Measurements from ENCODE around the gene VCP. TPM values are rescaled to one million over a fixed set of nuclear protein-coding genes. Genes with fewer than 3 reads are reported as not detected.

The VCP gene
- total RNA-seq, 1 donor from 2014 or later: 390 TPM

DNA sequence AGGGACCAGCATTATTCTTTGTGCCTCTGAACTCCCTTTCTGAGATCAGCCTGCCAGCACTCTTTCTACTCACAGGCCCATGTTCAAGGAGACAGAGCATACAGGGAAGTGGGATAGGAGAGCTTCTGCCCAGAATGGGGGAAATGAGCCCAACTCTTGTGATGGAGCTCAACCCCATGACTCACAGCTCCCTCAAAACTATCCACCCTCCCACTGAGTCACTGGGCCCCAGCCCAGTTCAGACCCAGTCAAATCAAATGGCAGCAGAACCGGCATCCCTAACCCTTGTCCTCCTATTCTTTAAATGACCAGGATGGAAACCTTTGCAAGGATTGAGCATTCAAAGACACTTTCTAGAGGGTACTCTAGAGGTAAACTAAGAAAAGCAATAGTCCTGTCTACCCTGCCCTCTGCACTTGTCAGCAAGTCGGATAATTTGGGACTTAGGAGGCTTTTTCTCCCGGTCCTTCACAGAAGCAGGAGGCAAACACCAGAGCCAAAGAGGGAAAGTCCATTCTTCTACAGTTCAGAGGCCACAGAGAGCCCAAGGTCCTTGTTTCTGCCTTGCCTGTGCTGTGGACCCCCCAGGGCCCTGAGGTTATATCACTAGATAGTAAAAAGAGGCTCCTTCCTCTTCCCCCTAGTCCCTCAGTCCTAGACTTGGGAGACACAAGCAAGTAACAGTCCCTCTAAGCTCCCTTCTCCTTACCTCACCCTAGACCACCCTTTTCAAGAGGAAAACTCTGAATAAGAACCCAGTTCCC is 40.0 kb upstream of the VCP start:
- peak overlapping the region; percentile 48 for H3K4me3 ChIP-seq (ENCODE audit: insufficient read depth, low read depth, low read length)
- H3K27me3 ChIP-seq (ENCODE audit: insufficient read depth, low read length): no peaks in the 10 kb centered on the region
- peaks cover 56% of the 10 kb centered on the region for H3K4me1 ChIP-seq (ENCODE audit: insufficient read depth, low read length)
- H3K4me2 ChIP-seq (ENCODE audit: low read length): peak overlapping the region; percentile 94
- peak overlapping the region; percentile 93 for H3K27ac Mint-ChIP-seq (ENCODE audit: unreplicated experiment)
- peaks cover 31% of the 10 kb centered on the region for H4K20me1 ChIP-seq (ENCODE audit: insufficient read depth, low read length)
- H3K9me3 Mint-ChIP-seq (ENCODE audit: unreplicated experiment): no peaks in the 10 kb centered on the region
- DNase-seq (ENCODE audit: low read depth) (peak; percentile 60), FAIRE-seq (no peak)
- H2AFZ ChIP-seq (ENCODE audit: low read depth, low read length): no peak overlapping the region
- H3K9me3 ChIP-seq (ENCODE audit: insufficient read depth, low read depth, low read length): no peaks in the 10 kb centered on the region
- peaks cover 7% of the 10 kb centered on the region for H3K36me3 ChIP-seq (ENCODE audit: insufficient read depth, low read length)
- peak overlapping the region; percentile 85 for H3K9ac ChIP-seq (ENCODE audit: low read length)
- TF ChIP-seq, protein P1, sequence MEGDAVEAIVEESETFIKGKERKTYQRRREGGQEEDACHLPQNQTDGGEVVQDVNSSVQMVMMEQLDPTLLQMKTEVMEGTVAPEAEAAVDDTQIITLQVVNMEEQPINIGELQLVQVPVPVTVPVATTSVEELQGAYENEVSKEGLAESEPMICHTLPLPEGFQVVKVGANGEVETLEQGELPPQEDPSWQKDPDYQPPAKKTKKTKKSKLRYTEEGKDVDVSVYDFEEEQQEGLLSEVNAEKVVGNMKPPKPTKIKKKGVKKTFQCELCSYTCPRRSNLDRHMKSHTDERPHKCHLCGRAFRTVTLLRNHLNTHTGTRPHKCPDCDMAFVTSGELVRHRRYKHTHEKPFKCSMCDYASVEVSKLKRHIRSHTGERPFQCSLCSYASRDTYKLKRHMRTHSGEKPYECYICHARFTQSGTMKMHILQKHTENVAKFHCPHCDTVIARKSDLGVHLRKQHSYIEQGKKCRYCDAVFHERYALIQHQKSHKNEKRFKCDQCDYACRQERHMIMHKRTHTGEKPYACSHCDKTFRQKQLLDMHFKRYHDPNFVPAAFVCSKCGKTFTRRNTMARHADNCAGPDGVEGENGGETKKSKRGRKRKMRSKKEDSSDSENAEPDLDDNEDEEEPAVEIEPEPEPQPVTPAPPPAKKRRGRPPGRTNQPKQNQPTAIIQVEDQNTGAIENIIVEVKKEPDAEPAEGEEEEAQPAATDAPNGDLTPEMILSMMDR (IDR thresholded peaks at IDR 0.05; ENCODE audit: insufficient read depth, low read depth, low read length): no peak
- no peak for TF ChIP-seq EZH2 (IDR thresholded peaks at IDR 0.05; ENCODE audit: insufficient read depth, low read length)
- peaks cover 35% of the 10 kb centered on the region for H3K4me1 Mint-ChIP-seq (ENCODE audit: low read depth, unreplicated experiment)
- H3K36me3 Mint-ChIP-seq (ENCODE audit: low read depth, unreplicated experiment): no peaks in the 10 kb centered on the region
- peak overlapping the region; percentile 84 for H3K27ac ChIP-seq (ENCODE audit: low read depth, low read length)
- peaks cover 64% of the 10 kb centered on the region for H3K79me2 ChIP-seq (ENCODE audit: insufficient read depth, low read length)
- H3K4me3 Mint-ChIP-seq (ENCODE audit: unreplicated experiment): peak overlapping the region; percentile 95
- no peaks in the 10 kb centered on the region for H3K27me3 Mint-ChIP-seq (ENCODE audit: low read depth, unreplicated experiment)

DNA sequence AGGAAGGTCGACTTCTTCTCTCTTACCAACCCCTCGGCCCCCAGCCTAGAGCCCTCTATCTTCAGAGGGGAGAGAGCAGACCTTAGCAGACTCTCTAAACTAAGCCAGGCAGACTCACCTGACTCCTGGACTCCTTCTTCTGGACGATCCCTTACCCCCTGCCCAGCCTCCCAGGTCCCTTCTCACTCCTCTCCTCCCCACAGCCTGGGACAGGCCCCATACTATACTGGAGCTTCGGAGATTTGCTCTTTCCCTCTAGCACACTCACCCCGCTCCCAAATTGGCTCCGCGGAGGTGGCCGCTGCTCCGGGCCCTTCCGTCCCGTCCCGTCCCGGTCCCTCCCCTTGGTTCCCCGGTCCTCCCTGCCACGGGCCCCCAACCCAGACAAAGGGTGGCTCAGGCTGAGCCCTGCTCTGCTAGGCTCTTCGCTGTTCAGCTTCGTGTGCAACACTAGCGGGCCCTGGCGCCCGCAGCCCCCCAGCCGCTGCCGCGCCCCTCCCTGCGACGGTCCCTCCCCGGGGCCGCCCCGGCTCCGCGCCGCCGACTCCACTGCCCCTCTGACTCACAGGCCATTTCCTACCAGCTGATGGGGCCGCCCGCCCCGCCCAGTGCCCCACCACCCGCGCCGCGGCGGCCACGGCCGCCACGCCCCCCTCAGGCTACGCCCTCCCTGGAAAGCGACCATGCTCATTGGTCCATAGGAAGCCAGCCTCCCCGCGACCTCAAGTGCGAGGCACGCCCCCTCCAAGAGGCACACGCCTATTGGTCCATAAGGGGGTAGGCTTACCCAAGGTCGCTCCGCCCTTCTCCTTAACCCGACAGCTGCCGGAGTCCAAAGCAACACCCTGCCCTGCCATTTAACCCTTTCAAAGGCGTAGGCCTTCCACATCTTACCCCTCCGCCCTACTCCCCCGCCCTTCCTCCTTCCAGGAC is 38.8 kb upstream of the VCP start:
- Histone ChIP-seq H3K36me3 (ENCODE audit: insufficient read depth, low read length) (peaks cover 14% of the 10 kb centered on the region), H4K20me1 (ENCODE audit: insufficient read depth, low read length) (peaks cover 28% of the 10 kb centered on the region), H3K9ac (ENCODE audit: low read length) (peak overlapping the region; percentile 91), H2AFZ (ENCODE audit: low read depth, low read length) (peak overlapping the region; percentile 61), H3K4me3 (ENCODE audit: insufficient read depth, low read depth, low read length) (peak overlapping the region; percentile 72), H3K4me1 (ENCODE audit: insufficient read depth, low read length) (peaks cover 50% of the 10 kb centered on the region), H3K79me2 (ENCODE audit: insufficient read depth, low read length) (peaks cover 64% of the 10 kb centered on the region), H3K27me3 (ENCODE audit: insufficient read depth, low read length) (no peaks in the 10 kb centered on the region), H3K9me3 (ENCODE audit: insufficient read depth, low read depth, low read length) (no peaks in the 10 kb centered on the region), H3K27ac (ENCODE audit: low read depth, low read length) (peak overlapping the region; percentile 87), H3K4me2 (ENCODE audit: low read length) (peak overlapping the region; percentile 94)
- Mint-ChIP-seq H3K9me3 (ENCODE audit: unreplicated experiment) (no peaks in the 10 kb centered on the region), H3K4me1 (ENCODE audit: low read depth, unreplicated experiment) (peaks cover 33% of the 10 kb centered on the region), H3K36me3 (ENCODE audit: low read depth, unreplicated experiment) (peaks cover under 1% of the 10 kb centered on the region), H3K27ac (ENCODE audit: unreplicated experiment) (peak overlapping the region; percentile 93), H3K27me3 (ENCODE audit: low read depth, unreplicated experiment) (no peaks in the 10 kb centered on the region), H3K4me3 (ENCODE audit: unreplicated experiment) (peak overlapping the region; percentile 90)
- TF ChIP-seq EZH2 (IDR thresholded peaks at IDR 0.05; ENCODE audit: insufficient read depth, low read length): no peak
- TF ChIP-seq, protein P1 (IDR thresholded peaks at IDR 0.05; ENCODE audit: insufficient read depth, low read depth, low read length): no peak
- peak; percentile 96 for DNase-seq (ENCODE audit: low read depth)
- no peak for FAIRE-seq
